ENCODE results near the gene MAB21L3.

MAB21L3 gene

GRCh38 chr1:116112388-116113140, 1.4 kb downstream of the MAB21L3 start:
- DNase-seq = no peak

- no peak for DNase-seq
Observed at GRCh38 chr1:116113615-116114014, 2.4 kb downstream of the MAB21L3 start.

GRCh38 chr1:116115476-116116439, 4.6 kb downstream of the MAB21L3 start:
- DNase-seq = no peak

GRCh38 chr1:116118471-116118870, 7.3 kb downstream of the MAB21L3 start:
- DNase-seq = no peak

GRCh38 chr1:116119876-116120275, 8.7 kb downstream of the MAB21L3 start:
- no peak for DNase-seq

- no peak for DNase-seq
Observed at GRCh38 chr1:116122955-116123757, 12.0 kb downstream of the MAB21L3 start.

- no peak for DNase-seq
Observed at GRCh38 chr1:116123837-116124533, 12.8 kb downstream of the MAB21L3 start.

- no peak for DNase-seq
Observed at GRCh38 chr1:116125758-116126157, 14.6 kb downstream of the MAB21L3 start.

- no peak for DNase-seq
Observed at GRCh38 chr1:116126281-116126680, 15.1 kb downstream of the MAB21L3 start.

GRCh38 chr1:116127123-116127847, 16.1 kb downstream of the MAB21L3 start:
- no peak for DNase-seq

GRCh38 chr1:116127848-116128540, 16.8 kb downstream of the MAB21L3 start:
- DNase-seq = no peak

- DNase-seq = no peak
Observed at GRCh38 chr1:116128664-116129063, 17.5 kb downstream of the MAB21L3 start.

- no peak for DNase-seq
Observed at GRCh38 chr1:116129537-116129936, 18.3 kb downstream of the MAB21L3 start.

- DNase-seq = no peak
Observed at GRCh38 chr1:116130356-116130755, 19.2 kb downstream of the MAB21L3 start.

- no peak for DNase-seq
Observed at GRCh38 chr1:116131170-116131569, 20.0 kb downstream of the MAB21L3 start.

- DNase-seq = no peak
Observed at GRCh38 chr1:116131866-116132605, 20.8 kb downstream of the MAB21L3 start.

GRCh38 chr1:116133696-116134475, 22.7 kb downstream of the MAB21L3 start:
- DNase-seq = no peak

- no peak for DNase-seq
Observed at GRCh38 chr1:116134476-116134773, 23.2 kb downstream of the MAB21L3 start.

- no peak for DNase-seq
Observed at GRCh38 chr1:116138277-116138792, 27.1 kb downstream of the MAB21L3 start.

All from SIG-M5 (cell line).